Vagina (tissue), 2 donors: ENCODE measurements around the gene NOTO. TPM values are rescaled to one million over a fixed set of nuclear protein-coding genes. Genes with fewer than 3 reads are reported as not detected.

Experiments used
- DNase-seq, 2 donors: peaks; one replicate each; pipeline ENCODE4 v3.0.0-alpha.2; 2017; ENCODE audit errors: extremely low spot score in 2 of 2
- H3K27ac ChIP-seq: fragments of 200-600 bp; sonication (generic); one replicate; pipeline ENCODE4 v1.5.1; 2019
- H3K27me3 ChIP-seq: fragments of 200-600 bp; sonication (generic); one replicate; pipeline ENCODE4 v1.5.1; 2019
- H3K36me3 ChIP-seq, 2 donors: fragments of 200-600 bp; sonication (generic); one replicate each; pipeline ENCODE4 v1.5.1; 2017 to 2019
- H3K4me1 ChIP-seq: fragments of 200-600 bp; sonication (generic); one replicate; pipeline ENCODE4 v1.5.1; 2019
- H3K4me3 ChIP-seq, 2 donors: fragments of 200-600 bp; sonication (generic); 1 replicate in 1 of 2; 2 replicates in 1 of 2; pipeline ENCODE4 v1.5.1; 2016 to 2019
- H3K9me3 ChIP-seq: fragments of 200-600 bp; sonication (generic); one replicate; pipeline ENCODE4 v1.5.1; 2019
- POLR2A ChIP-seq, 2 donors: fragments of 450-650 bp; IDR thresholded peaks; one replicate each; pipeline ENCODE4 v1.6.1; 2017; ENCODE audit warnings: antibody characterized with exemption in 2 of 2, mild to moderate bottlenecking in 2 of 2, moderate library complexity in 2 of 2
- POLR2AphosphoS5 ChIP-seq, 2 donors: sonication (generic); formaldehyde crosslinking; IDR thresholded peaks; one replicate each; pipeline ENCODE4 v1.9.0; 2017; ENCODE audit warnings: antibody characterized with exemption in 2 of 2, mild to moderate bottlenecking in 2 of 2, low read depth in 1 of 2; ENCODE audit not compliant: insufficient read depth in 1 of 2
- intact Hi-C: fragments of 100-400 bp; cut with DNase I; formaldehyde crosslinking; loops from one replicate; pipeline ENCODE4 v1.15.1; 2023
- total RNA-seq: library from RNA; depleted of rRNA; stranded (reverse); fragments of >200 nt; gene quantifications from one replicate; pipeline ENCODE4 v1.2.3, GENCODE V29; 2016
- TF ChIP-seq, protein P1 (sequence below), 3 experiments: fragments of 450-650 bp in 2 of 3; fragments of 200-600 bp in 1 of 3; sonication (generic) in 1 of 3; IDR thresholded peaks; one replicate each; pipeline ENCODE4 v1.5.1; 2017 to 2019; ENCODE audit warnings: antibody characterized with exemption in 3 of 3, mild to moderate bottlenecking in 2 of 3, moderate library complexity in 2 of 3

The NOTO gene
- total RNA-seq, 1 donor from 2014 or later = not detected

DNA sequence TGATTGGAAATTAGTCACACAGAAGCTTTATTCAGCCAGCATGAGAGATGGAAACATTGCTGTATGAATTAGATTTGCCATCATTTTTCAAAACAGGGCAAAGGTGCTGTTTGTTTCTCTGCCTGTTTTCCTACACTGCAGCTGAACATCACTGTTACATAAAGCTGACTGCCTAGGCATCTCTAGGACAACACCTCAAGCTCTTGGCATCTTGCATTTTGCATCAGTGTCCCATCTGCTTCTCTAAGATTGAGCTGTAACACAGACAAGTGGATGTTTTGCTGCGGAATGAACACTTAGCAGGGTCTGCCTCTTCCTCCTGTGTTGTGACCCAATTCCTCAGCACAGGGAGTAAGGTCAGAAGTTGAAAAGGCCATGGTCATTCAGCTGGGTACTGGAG, 36.6 kb downstream of the NOTO start:
- Histone ChIP-seq H3K9me3 (no peaks in the 10 kb centered on the region), H3K36me3 (peaks cover 0 to 30% of the 10 kb centered on the region in 2 donors), H3K27ac (no peak overlapping the region), H3K4me1 (peaks cover 52% of the 10 kb centered on the region), H3K4me3 (no peak overlapping the region), H3K27me3 (no peaks in the 10 kb centered on the region)
- DNase-seq = no peak
- intact Hi-C loops = no loop called here
- TF ChIP-seq, protein P1, sequence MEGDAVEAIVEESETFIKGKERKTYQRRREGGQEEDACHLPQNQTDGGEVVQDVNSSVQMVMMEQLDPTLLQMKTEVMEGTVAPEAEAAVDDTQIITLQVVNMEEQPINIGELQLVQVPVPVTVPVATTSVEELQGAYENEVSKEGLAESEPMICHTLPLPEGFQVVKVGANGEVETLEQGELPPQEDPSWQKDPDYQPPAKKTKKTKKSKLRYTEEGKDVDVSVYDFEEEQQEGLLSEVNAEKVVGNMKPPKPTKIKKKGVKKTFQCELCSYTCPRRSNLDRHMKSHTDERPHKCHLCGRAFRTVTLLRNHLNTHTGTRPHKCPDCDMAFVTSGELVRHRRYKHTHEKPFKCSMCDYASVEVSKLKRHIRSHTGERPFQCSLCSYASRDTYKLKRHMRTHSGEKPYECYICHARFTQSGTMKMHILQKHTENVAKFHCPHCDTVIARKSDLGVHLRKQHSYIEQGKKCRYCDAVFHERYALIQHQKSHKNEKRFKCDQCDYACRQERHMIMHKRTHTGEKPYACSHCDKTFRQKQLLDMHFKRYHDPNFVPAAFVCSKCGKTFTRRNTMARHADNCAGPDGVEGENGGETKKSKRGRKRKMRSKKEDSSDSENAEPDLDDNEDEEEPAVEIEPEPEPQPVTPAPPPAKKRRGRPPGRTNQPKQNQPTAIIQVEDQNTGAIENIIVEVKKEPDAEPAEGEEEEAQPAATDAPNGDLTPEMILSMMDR (IDR thresholded peaks at IDR 0.05) = no peak
- no peak for TF ChIP-seq POLR2A (IDR thresholded peaks at IDR 0.05)
- TF ChIP-seq POLR2AphosphoS5 (IDR thresholded peaks at IDR 0.05; ENCODE audit: insufficient read depth in 1 of 2, low read depth in 1 of 2) = no peak

DNA sequence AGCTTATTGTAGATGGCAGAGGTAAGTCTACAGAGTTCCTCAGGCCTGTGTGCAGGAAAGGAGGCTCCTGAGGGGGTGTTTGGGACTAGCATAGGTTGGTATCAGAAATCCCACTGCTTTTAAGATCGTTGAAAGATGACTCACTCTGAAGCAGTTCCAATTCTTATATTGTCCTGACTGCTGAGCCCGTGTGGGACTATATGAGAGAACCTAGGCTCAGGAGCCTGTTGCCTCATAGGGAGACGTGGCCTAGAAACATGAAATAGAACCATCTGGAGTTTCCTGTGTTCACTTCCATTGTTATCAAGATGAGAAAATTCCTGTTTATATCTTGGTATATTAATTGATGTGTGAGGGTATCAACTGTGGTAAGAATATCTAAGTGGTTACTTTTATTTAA, 37.4 kb downstream of the NOTO start:
- H3K4me3 ChIP-seq = no peak overlapping the region
- H3K36me3 ChIP-seq = peaks cover 0 to 38% of the 10 kb centered on the region in 2 donors
- TF ChIP-seq, protein P1 (IDR thresholded peaks at IDR 0.05) = no peak
- no peak for TF ChIP-seq POLR2A (IDR thresholded peaks at IDR 0.05)
- no peak for TF ChIP-seq POLR2AphosphoS5 (IDR thresholded peaks at IDR 0.05; ENCODE audit: insufficient read depth in 1 of 2, low read depth in 1 of 2)
- H3K27ac ChIP-seq = no peak overlapping the region
- no peaks in the 10 kb centered on the region for H3K27me3 ChIP-seq
- H3K9me3 ChIP-seq = no peaks in the 10 kb centered on the region
- no peak for DNase-seq
- intact Hi-C loops = no loop called here
- H3K4me1 ChIP-seq = peaks cover 50% of the 10 kb centered on the region

DNA sequence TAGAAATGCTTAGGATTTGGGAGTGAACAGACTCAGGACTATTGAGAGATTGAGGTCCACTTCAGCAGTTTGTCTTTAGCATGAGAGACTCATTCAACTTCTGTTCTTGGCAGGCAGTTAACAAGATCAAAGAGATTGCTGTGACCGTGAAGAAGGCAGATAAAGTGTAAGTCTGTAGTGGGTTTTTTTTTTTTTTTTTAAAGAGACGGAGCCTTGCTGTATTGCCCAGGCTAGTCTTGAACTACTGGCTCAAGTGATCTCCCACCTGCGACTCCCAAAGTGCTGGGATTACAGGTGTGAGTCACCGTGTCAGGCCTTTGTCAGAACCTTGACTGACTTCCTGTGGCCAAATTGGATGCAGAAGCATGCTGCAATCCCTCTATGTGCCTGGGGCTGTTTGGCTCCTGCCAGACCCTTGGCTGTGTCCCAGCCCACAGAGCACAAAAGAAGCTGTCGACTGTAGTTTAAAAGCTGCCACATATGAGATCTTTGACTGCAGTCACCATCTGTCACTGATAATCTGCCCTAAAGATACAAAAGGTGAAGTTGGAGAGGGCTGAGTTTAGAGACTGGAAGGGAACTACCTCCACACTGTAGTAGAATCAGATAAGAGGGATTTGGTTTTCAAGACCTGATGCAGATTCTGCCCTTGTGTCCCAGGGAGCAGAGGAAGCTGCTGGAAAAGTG, 41.7 kb downstream of the NOTO start:
- no peak for DNase-seq
- no peaks in the 10 kb centered on the region for H3K9me3 ChIP-seq
- no peak overlapping the region for H3K27ac ChIP-seq
- no peak overlapping the region for H3K4me3 ChIP-seq
- H3K36me3 ChIP-seq = peaks cover 3 to 77% of the 10 kb centered on the region in 2 donors
- no peaks in the 10 kb centered on the region for H3K27me3 ChIP-seq
- intact Hi-C loops = no loop called here
- H3K4me1 ChIP-seq = peaks cover 12% of the 10 kb centered on the region
- TF ChIP-seq POLR2A (IDR thresholded peaks at IDR 0.05) (no peak), POLR2AphosphoS5 (IDR thresholded peaks at IDR 0.05; ENCODE audit: insufficient read depth in 1 of 2, low read depth in 1 of 2) (no peak)
- TF ChIP-seq, protein P1 (IDR thresholded peaks at IDR 0.05) = no peak

DNA sequence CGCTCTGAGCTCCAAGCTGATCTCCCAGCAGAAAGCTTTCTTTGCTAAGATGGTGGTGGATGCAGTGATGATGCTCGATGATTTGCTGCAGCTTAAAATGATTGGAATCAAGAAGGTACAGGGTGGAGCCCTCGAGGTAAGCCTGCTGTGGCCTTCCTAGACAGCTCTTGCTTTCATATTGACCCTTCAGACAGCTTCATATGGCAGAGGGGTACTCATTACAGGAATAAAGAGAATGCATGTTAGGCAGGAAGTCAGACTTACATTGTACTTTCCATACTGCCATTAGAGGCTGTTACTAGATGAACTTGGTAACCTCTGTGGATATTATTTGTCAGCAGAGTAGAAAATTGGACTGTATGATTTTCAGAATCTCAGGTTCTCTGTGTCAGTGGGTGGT, 42.2 kb downstream of the NOTO start:
- Histone ChIP-seq H3K4me3 (no peak overlapping the region), H3K36me3 (peaks cover 3 to 82% of the 10 kb centered on the region in 2 donors), H3K9me3 (no peaks in the 10 kb centered on the region), H3K27ac (no peak overlapping the region), H3K4me1 (peaks cover 6% of the 10 kb centered on the region), H3K27me3 (no peaks in the 10 kb centered on the region)
- intact Hi-C loops = no loop called here
- TF ChIP-seq POLR2A (IDR thresholded peaks at IDR 0.05) (no peak), POLR2AphosphoS5 (IDR thresholded peaks at IDR 0.05; ENCODE audit: insufficient read depth in 1 of 2, low read depth in 1 of 2) (no peak)
- TF ChIP-seq, protein P1 (IDR thresholded peaks at IDR 0.05) = no peak
- no peak for DNase-seq

DNA sequence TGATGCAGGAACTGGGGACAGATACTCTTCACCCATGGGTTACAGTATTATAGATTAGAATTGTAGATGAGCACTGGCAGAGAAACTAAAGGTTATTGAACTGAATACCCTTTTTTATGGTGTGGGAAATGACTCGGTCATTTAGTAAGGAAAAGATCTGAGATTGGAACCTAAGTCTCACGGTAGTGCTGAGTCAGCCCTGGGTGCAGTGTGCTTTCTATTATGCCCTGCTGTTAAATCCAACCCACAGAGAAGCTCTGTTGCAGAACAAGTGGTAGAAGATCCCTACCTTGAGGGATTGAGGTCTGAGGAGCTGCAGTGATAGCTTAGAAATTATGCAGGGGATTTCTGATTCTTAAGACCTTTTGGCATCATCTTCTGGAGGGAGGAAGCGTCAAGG, 44.5 kb downstream of the NOTO start:
- TF ChIP-seq POLR2AphosphoS5 (IDR thresholded peaks at IDR 0.05; ENCODE audit: insufficient read depth in 1 of 2, low read depth in 1 of 2) = no peak
- no peak for TF ChIP-seq POLR2A (IDR thresholded peaks at IDR 0.05)
- TF ChIP-seq, protein P1 (IDR thresholded peaks at IDR 0.05) = no peak
- Histone ChIP-seq H3K4me3 (no peak overlapping the region), H3K9me3 (no peaks in the 10 kb centered on the region), H3K27ac (no peak overlapping the region), H3K27me3 (no peaks in the 10 kb centered on the region), H3K4me1 (no peaks in the 10 kb centered on the region), H3K36me3 (peaks cover 3 to 98% of the 10 kb centered on the region in 2 donors)
- intact Hi-C loops = no loop called here
- no peak for DNase-seq
